GM21526 (cell line): Measurements from ENCODE around the gene ACSM2B.
"Not testable (repeated sequence)": the region's sequence is repeated elsewhere in the genome, so short reads cannot be mapped to it uniquely, and the experiment has no call there.

Experiments
- ATAC-seq: cut with Tn5 transposase; IDR thresholded peaks from one replicate; pipeline ENCODE4 v1.9.1; 2021; ENCODE audit warnings: moderate library complexity; ENCODE audit not compliant: unreplicated experiment, low FRiP score

Gene ACSM2B, protein sequence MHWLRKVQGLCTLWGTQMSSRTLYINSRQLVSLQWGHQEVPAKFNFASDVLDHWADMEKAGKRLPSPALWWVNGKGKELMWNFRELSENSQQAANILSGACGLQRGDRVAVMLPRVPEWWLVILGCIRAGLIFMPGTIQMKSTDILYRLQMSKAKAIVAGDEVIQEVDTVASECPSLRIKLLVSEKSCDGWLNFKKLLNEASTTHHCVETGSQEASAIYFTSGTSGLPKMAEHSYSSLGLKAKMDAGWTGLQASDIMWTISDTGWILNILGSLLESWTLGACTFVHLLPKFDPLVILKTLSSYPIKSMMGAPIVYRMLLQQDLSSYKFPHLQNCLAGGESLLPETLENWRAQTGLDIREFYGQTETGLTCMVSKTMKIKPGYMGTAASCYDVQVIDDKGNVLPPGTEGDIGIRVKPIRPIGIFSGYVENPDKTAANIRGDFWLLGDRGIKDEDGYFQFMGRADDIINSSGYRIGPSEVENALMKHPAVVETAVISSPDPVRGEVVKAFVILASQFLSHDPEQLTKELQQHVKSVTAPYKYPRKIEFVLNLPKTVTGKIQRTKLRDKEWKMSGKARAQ

DNA sequence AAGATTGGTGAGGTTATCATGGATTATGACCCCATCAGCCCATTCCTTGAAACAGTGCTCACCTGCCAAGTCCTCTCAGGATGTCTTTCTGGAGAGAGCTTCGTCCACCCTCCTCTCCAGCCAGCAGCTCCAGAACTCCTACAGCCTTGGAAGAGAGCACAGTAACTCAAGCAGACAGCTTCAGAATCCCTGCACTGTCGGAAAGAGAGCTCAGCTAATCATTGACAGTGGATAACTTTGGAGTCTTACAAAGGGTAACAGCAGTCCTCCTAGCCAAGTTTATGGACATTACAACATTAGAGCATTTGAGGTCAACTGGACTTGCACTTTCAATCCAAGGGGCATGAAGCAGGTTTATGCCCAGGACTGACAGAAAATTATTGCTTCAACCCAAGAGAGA lies at the start of gene ACSM2B:
Gene ACSM2B, minus strand, starts transcription at position 223 of the 400 bp plus-strand sequence. CDS start 11,522 bp downstream, outside the sequence.
- not testable (repeated sequence) for ATAC-seq

DNA sequence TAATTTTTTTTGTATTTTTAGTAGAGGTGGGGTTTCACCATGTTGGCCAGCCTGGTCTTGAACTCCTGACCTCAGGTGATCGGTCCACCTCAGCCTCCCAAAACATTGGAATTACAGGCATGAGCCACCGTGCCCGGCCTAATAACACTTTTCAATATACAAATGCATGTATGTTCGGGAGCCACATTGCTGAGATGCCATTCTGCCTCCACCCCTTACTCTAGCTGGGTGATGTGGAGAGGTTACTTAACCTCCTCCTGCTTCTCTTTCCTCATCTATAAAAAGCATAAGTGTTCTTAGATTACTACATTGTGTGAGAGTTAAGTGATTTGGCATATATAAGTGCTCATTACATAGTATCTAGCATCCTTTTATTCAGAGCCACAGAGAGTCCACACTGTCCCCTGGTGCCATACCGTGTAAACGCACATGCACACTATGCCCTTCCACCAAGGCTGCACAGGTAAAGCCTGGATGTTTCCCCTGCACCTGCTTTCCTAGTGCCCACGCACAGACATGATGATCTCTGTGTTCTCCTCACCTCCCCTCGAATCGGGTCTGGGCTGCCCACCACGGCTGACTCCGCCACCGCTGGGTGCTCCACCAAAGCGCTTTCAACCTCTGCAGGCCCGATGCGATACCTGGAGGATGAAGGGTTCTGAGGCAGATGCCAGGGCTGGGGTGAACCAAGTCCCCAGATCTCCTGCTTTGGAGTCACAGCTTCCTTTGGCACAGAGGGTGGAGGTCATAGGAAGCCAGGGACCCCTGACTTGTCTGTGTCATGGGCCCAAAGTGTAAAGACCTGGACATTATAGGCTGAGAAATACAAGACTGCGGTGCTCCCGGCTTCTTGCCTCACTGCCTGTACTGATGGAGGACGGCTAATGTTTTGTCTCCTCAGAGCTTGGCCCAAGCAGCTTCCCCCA lies 49.0 kb upstream of the ACSM2B start:
- ATAC-seq = no peak

DNA sequence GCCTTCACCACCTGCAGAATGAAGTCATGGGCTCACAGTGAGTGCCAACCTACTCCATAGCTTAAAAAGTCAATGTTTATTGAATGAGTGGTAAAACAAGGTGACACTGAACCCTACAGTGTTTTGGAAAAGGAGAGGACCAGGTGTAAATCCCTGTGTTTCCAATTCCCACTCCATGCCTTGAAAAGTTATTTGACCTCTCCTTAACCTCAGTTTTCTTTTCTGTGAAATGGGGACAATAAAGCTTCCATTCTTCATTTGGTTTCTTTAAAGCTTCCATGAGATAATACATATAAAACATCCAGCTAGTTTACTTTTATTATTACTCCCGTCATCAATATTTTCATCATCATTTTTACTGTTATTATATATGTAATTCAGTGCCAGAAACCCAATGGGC lies 48.0 kb upstream of the ACSM2B start:
- ATAC-seq = no peak

DNA sequence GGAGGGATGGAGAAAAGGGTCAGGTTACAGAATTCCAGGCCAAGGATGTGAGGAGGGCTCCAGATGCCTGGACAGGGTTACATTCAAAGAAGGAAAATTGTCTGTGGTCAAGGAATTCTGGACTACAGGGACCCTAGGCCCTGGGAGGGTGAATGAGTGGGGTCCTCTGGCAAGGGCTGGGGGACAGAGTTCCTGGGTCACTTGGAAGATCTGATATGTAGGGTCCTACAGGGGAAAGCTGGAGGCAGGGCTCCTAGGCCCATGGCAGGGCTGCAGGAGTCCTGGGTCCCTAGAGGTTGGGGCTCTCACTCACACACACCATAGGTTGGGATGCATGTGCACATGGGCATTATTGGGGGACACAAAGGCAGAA lies 46.3 kb upstream of the ACSM2B start:
- ATAC-seq = no peak

DNA sequence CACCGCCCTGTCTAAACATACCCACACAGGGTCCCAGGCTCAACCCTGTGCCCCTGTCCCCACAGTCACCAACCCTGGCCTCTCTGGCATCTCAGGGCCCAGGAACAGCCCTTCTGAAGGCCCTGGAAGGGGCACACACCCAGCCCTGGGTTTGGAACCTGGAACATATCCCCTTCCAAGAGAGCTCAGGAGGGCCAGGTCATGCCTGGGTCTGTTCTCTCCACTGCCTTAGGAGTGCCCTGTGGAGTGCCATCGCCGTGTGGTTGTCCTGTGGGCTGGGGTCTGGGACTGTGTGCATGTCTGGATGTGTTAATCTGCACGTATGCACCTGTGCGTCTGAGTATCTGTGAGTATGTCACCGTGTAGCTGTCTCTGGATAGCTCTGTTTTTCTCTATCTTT lies 45.2 kb upstream of the ACSM2B start:
- ATAC-seq = no peak

DNA sequence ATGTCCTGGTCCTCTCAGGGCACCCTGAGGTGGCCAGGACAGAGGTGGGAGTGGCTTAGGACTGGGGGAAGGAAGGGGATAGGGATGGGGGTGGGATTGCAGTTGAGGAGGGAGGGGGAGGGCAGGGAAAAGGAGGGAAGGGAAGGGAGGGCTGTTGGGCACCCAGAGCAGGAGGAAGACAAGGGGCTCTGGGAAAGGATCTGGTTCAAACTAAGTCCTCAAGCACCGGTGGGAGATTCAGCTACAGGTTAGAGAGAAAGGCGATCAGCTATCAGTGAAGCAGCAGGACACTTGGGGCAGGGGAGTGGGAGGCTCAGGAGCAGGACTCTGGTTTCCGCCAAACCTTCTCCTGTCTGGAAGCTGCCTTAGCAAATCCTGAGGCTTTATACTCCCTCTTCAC lies 44.6 kb upstream of the ACSM2B start:
- no peak for ATAC-seq

DNA sequence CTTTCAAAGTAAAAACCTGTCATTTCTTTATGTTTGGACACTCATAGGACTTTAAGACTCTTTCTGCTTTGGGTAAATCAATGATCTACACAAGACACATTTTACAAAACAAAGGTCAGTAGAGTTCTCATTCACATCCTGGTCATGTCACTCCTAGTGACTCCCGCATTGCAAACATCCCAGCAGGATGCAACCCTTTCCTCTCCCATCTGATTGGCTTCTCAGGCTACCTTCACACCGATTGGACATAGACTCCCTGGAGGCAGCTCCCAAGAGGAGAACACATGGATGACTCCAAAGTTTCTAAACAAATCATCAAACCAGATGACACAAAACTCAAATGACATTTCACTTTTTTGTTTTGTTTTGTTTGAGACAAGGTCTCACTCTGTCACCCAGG lies 43.8 kb upstream of the ACSM2B start:
- ATAC-seq = no peak

DNA sequence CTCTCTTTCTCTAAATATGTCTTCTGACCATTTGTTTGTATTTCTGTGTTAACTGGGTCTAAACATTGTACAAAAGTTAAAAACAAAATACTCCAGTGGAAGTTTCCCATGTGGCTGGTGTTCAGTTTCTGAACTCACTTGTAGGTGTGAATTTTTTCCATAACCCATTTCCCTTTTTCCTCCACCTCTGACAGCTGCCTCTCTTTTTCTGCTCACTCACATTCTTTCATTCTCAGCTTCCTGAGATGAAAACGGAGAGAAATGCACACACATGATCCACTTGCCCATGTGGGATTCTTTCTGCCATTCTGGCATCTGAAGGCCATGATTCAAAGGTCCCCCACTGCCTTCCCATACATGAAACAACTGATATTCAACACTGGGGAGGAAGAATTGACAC lies 41.1 kb upstream of the ACSM2B start:
- no peak for ATAC-seq

DNA sequence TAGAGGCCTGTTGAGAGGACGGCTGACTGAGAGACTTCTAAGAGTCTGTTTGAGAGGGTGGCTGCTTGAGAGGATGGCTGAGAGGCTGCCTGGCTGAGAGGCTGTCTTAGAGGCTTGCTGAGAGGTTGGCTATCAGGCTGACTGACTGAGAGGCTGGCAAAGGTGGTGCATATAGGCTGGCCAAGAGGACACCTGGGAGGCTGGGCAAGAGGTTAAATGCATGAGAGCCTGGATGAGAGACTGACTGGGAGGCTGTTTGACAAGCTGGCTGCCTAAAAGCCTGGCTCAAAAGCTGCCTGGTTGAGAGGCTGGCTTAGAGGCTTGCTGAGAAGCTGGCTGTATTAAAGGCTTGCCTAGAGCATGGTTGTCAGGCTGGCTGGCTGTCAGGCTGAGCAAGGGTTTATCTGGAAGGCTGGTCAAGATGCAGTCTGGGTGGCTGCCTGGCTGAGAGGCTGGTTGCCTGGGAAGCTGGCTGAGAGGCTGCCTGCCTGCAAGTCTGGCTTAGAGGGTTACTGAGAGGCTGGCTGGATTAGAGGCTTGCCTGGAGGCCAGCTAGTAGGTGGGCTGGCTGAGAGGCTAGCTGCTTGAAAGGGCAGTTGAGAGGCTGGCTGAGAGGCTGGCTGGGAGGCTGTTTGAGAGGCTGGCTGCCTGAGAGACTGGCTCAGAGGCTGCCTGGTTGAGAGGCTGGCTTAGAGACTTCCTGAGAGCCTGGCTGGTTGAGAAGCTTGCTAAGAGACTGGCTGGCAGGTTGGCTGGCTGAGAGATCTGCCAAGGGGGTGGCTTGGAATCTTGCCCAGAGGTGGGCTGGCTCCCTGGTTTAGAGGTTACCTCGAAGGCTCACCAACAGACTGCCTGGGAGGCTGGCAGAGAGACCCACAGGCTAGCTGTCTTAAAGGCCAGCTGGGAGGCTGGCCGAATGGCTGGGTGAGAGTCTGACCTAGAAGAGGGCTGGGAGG lies 38.3 kb upstream of the ACSM2B start:
- no peak for ATAC-seq

DNA sequence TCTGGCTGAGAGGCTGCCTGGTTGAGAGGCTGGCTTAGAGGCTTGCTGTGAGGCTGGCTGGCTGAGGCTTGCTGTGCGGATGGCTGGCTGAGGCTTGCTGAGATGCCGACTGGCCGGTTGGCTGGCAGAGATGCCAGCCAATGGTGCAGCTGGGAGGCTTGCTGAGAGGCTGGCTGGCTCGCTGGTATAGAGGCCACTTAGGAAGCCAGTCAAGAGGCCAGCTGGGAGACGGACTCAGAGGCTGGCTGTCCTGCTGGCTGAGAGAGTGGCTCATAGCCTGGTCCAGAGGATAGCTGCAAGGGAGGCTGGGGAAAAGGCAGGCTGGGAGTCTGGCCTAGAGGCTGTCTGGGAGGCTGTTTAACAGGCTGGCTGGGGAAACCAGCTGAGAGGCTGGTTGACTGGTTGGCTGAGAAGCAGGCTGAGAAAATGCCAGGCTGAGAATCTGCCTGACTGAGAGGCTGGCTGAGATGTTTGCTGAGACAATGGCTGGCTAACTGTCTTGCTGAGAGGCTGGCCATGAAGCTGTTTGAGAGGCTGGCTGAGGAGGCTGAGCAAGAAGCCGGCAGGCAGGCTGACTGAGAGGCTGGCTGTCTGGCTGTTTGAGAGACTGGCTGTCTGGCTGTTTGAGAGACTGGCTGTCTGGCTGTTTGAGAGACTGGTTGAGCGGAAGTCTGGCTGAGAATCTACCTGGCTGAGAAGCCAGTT lies 37.5 kb upstream of the ACSM2B start:
- no peak for ATAC-seq

DNA sequence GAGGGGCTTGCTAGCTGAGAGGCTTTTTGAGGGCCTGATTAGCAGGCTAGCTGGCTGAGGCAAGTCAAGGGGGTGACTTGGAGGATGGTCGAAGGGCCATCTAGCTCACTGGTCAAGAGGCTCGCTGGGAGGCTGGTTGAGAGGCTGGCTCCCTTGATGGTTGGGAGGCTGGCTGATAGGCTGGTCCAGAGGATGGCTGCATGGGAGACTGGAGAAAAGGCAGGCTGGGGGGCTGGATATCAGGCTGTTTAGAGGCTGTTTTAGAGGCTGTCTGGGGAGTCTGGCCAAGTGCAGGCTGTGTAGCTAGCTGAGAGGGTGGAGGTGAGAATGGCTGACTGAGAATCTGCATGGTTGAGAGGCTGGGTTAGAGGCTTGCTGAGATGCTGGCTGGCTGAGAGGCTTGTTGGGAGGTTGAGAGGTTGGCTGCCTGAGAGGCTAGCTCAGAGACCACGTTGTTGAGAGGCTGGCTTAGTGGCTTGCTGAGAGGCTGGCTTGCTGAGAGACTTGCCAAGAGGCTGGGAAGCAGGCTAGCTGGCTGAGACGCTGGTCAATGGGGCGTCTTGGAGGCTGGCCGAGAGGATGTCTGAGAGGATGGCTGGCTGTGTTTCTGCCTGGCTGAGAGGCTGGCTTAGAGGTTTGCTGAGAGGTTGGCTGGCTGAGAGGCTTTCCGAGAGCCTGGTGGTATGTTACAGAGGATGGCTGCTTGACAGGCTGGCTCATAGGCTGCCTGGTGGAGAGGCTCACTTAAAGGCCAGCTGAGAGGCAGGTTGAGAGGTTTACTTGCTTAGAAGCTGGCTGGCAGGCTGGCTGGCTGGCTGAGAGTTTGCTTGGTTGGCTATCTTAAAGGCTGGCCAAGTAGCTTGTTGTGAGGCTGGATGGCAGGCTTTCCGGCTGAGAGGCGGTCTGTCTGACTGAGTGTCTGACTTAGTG lies 36.6 kb upstream of the ACSM2B start:
- ATAC-seq = no peak

DNA sequence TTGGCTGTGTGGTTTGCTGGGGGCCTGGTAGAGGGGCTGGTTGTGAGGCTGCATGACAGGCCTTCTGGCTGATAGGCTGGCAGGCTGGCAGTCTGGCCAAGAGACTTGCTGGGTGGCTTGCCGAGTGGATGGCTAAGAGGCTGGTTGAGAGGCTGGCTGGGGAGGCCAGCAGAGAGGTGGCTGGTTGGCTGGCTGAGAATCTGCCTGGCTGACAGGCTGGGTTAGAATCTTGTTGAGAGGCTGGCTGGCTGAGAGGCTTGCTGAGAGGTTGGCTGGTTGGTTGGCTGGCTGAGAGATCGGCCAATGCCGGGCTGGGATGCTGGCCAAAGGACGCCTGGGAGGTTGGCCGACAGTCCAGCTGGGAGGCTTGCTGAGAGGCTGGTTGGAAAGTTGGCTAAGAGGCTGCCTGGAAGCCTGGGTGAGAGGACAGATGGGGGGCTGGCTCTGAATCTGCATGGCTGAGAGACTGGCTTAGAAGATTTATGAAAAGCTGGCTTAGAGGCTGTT lies 35.9 kb upstream of the ACSM2B start:
- ATAC-seq = no peak

DNA sequence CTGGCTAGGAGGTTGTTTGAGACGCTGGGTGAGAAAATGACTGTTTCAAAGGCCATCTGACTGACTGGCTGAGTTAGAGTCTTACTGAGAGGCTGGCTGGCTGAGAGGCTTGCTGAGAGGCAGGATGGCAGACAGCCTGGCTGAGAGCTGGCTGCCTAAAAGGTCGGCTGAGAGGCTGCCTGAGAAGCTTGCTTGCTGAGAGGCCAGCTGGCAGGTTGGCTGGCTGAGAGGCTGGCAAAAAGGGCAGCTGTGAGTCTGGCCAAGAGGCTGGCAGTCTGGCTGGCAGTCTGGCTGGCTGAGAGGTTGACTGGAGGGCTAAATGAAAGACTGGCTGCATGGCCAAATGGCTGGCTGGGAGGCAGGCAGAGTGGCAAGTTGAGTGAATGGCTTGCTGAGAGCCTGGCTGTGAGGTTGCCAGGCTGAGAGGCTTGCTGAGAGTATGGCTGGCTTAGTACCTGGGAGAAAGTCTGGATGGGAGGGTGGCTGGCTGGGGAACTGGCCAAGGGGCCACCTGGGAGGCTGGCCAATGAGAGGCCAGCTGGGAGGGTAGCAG lies 35.3 kb upstream of the ACSM2B start:
- ATAC-seq = no peak

DNA sequence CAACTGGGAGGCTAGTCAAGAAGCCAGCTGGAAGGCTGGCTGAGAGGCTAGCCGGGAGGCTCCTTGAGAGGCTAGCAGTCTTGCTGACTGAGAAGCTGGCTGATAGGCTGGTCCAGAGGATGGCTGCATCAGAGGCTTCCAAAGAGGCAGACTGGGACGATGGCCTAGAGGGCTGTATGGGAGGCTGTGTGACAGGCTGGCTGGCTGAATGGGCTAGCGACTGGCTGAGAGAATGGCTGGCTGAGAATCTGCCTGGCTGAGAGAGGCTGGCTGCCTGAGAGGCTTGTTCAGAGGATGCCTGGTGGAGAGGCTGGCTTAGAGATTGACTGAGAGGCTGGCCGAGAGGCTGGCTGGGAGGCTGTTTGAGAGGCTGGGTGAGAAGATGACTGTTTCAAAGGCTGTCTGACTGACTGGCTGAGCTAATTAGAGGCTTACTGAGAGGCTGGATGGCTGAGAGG lies 34.8 kb upstream of the ACSM2B start:
- no peak for ATAC-seq

DNA sequence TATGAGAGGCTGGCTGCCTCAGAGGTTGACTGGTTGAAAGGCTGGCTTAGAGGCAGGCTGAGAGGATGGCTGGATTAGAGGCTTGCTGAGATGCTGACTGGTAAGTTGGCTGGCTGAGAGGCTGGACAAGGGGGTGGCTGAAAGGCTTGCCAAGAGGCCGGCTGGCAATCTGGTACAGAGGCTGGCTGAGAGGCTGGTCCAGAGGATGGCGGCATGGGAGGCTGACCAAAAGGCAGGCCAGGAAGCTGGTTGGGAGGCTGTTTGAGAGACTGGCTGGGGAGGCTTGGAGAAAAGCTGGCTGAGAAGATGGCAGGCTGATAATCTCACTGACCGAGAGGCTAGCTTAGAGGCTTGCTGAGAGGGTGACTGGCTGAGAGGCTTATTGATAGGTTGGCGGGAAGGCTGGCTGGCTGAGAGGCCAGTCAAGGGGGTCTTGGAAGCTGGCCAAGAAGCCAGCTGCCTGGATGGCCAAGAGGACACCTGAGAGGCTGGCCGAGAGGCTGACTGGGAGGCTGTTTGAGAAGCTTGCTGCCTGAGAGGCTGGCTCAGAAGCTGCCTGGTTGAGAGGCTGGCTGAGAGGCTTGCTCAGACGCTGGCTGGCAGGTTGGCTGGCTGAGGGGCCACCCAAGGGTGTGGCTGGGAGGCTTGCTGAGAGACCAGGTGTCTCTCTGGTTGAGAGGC lies 34.2 kb upstream of the ACSM2B start:
- ATAC-seq = no peak

DNA sequence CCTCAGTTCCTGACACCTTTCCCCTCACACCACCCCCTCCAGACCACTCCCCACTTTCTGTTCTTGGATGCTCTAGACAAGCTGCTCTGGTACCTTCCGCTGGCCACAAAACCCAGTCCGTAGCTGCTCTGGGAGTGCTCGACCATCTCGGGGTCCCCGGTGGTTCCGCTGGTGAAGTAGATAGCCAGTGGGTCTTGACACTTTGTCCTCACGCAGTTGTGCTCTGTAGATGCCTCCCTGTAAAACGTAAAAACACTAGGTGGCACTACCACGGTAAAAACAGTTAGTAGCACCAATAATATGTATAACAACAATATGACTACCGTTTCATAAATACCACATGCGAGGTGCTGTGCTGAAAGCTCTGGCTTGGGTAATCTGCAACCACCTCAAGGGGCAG lies 26.0 kb upstream of the ACSM2B start:
- ATAC-seq = not testable (repeated sequence)

DNA sequence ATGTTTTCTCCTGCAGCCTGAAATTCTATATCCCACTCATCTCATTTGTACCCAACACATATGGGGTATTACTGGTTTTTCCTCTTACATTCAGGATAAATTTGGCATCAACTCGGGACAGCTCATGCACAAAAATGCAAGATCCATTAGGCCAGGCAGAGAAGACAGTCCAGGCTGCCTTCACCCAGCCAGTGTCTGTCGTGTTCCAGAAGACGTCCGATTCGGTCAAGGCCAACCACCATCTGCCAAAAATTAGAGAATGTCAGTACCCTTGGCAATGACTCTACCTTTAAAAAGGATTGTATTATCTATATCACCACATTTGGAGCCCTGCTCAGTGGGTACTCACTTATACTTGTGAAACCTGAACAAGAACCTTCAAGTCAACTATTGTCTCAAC lies 23.3 kb upstream of the ACSM2B start:
- ATAC-seq = not testable (repeated sequence)
